HG02840 (cell line): Measurements from ENCODE around the gene ARHGAP42.
"Not testable (repeated sequence)": the region's sequence is repeated elsewhere in the genome, so short reads cannot be mapped to it uniquely, and the experiment has no call there.

Experiments used
- ATAC-seq: cut with Tn5 transposase; IDR thresholded peaks from one replicate; pipeline ENCODE4 v1.9.1; 2021; ENCODE audit warnings: mild to moderate bottlenecking, moderate library complexity, moderate number of reproducible peaks; ENCODE audit not compliant: unreplicated experiment, low FRiP score

ARHGAP42 gene

GRCh38 chr11:100863080-100863581 lies 176.0 kb downstream of the ARHGAP42 start:
- no peak for ATAC-seq

- ATAC-seq = no peak
Measured at GRCh38 chr11:100865443-100866065, 178.5 kb downstream of the ARHGAP42 start.

GRCh38 chr11:100866453-100866852 lies 179.4 kb downstream of the ARHGAP42 start:
- ATAC-seq = no peak

- no peak for ATAC-seq
Measured at GRCh38 chr11:100867606-100868005, 180.5 kb downstream of the ARHGAP42 start.

GRCh38 chr11:100869328-100869727 lies 182.2 kb downstream of the ARHGAP42 start:
- no peak for ATAC-seq

- ATAC-seq = no peak
Measured at GRCh38 chr11:100870138-100870537, 183.1 kb downstream of the ARHGAP42 start.

- no peak for ATAC-seq
Measured at GRCh38 chr11:100872951-100873740, 186.1 kb downstream of the ARHGAP42 start.

GRCh38 chr11:100874203-100874602 lies 187.1 kb downstream of the ARHGAP42 start:
- ATAC-seq = no peak

- ATAC-seq = no peak
Measured at GRCh38 chr11:100875521-100875869, 188.4 kb downstream of the ARHGAP42 start.

GRCh38 chr11:100876815-100877520 lies 189.9 kb downstream of the ARHGAP42 start:
- ATAC-seq = no peak

- ATAC-seq = no peak
Measured at GRCh38 chr11:100878474-100878873, 191.4 kb downstream of the ARHGAP42 start.

- ATAC-seq = no peak
Measured at GRCh38 chr11:100882957-100883356, 195.9 kb downstream of the ARHGAP42 start.

- ATAC-seq = no peak
Measured at GRCh38 chr11:100883830-100884229, 196.7 kb downstream of the ARHGAP42 start.

GRCh38 chr11:100887659-100888058 lies 200.6 kb downstream of the ARHGAP42 start:
- ATAC-seq = no peak

GRCh38 chr11:100888836-100889235 lies 201.7 kb downstream of the ARHGAP42 start:
- no peak for ATAC-seq

GRCh38 chr11:100889758-100890157 lies 202.7 kb downstream of the ARHGAP42 start:
- ATAC-seq = no peak

- ATAC-seq = no peak
Measured at GRCh38 chr11:100890789-100891188, 203.7 kb downstream of the ARHGAP42 start.

GRCh38 chr11:100892886-100893285 lies 205.8 kb downstream of the ARHGAP42 start:
- no peak for ATAC-seq

GRCh38 chr11:100895449-100895848 lies 208.4 kb downstream of the ARHGAP42 start:
- ATAC-seq = no peak

GRCh38 chr11:100895976-100896375 lies 208.9 kb downstream of the ARHGAP42 start:
- not testable (repeated sequence) for ATAC-seq

GRCh38 chr11:100901471-100901870 lies 214.4 kb downstream of the ARHGAP42 start:
- not testable (repeated sequence) for ATAC-seq
